SU-DHL-6 (cell line): Measurements from ENCODE around the gene TSC22D4.

Experiments
- EZH2phosphoT487 ChIP-seq: fragments of 200-600 bp; sonication (generic), shearing (Covaris generic); conservative IDR thresholded peaks from 2 replicates; pipeline ENCODE4 v1.6.1; 2018; ENCODE audit warnings: mild to moderate bottlenecking, antibody characterized with exemption, low read length, moderate library complexity, mixed read lengths
- TF ChIP-seq, protein P1 (sequence below): fragments of 200-600 bp; sonication (generic); IDR thresholded peaks from one replicate; pipeline ENCODE4 v1.5.1; 2017; ENCODE audit warnings: antibody characterized with exemption, mild to moderate bottlenecking, low read length, moderate library complexity; ENCODE audit not compliant: insufficient read depth, poor library complexity, severe bottlenecking

DNA sequence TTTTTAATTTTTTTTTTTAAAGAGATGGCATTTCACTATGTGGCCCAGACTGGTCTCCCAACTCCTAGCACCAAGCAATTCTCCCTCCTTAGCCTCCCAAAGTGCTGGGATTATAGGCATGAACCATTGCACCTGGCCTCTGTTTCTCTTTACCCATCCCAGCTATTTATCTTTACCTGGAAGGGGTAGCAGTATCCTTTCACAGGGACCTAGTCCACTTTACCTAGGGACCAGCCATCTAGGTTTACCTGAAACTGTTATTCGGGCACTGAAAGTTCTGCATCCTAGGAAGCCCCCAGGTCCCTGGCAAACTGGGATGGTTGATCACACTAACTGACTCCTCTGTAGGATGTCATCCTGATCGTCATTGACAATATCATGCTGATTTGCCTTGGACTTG is 38.3 kb upstream of the TSC22D4 start:
- TF ChIP-seq, protein P1, sequence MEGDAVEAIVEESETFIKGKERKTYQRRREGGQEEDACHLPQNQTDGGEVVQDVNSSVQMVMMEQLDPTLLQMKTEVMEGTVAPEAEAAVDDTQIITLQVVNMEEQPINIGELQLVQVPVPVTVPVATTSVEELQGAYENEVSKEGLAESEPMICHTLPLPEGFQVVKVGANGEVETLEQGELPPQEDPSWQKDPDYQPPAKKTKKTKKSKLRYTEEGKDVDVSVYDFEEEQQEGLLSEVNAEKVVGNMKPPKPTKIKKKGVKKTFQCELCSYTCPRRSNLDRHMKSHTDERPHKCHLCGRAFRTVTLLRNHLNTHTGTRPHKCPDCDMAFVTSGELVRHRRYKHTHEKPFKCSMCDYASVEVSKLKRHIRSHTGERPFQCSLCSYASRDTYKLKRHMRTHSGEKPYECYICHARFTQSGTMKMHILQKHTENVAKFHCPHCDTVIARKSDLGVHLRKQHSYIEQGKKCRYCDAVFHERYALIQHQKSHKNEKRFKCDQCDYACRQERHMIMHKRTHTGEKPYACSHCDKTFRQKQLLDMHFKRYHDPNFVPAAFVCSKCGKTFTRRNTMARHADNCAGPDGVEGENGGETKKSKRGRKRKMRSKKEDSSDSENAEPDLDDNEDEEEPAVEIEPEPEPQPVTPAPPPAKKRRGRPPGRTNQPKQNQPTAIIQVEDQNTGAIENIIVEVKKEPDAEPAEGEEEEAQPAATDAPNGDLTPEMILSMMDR = no peak
- no peak for TF ChIP-seq EZH2phosphoT487
